LNCAP (cell line): Measurements from ENCODE around the gene WNK1.

ENCODE experiments used
- CTCF ChIP-seq: fragments of 450-650 bp; IDR thresholded peaks from 2 replicates; pipeline ENCODE4 v1.5.1; 2017; ENCODE audit warnings: mild to moderate bottlenecking

Gene WNK1

GRCh38 chr12:902581-902980 lies 150.2 kb downstream of the WNK1 start:
- no peak for TF ChIP-seq CTCF

DNA sequence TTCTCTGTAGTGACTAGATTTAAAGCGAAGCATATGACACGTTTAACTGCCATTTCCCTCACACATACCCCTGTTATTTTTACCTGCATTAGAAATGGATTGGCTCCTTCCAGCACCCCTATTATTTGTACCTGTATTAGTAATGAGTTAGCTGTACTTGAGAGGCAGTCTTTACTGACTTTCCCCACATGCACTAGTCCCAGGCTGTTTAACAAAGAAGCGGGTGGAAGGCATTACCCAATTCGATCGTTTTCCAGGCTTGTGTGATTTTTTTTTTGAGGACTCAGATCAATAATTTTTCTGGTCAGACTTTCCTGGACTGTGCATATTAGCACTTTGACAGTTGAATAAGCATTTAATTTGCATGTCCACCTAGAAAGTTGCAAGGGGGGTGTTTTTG lies 150.7 kb downstream of the WNK1 start:
- TF ChIP-seq CTCF, result no peak

- no peak for TF ChIP-seq CTCF
Observed at GRCh38 chr12:904010-904414, 151.6 kb downstream of the WNK1 start.

GRCh38 chr12:905261-906031 lies 153.1 kb downstream of the WNK1 start:
- TF ChIP-seq CTCF, result no peak

- no peak for TF ChIP-seq CTCF
Observed at GRCh38 chr12:906062-906585, 153.7 kb downstream of the WNK1 start.

DNA sequence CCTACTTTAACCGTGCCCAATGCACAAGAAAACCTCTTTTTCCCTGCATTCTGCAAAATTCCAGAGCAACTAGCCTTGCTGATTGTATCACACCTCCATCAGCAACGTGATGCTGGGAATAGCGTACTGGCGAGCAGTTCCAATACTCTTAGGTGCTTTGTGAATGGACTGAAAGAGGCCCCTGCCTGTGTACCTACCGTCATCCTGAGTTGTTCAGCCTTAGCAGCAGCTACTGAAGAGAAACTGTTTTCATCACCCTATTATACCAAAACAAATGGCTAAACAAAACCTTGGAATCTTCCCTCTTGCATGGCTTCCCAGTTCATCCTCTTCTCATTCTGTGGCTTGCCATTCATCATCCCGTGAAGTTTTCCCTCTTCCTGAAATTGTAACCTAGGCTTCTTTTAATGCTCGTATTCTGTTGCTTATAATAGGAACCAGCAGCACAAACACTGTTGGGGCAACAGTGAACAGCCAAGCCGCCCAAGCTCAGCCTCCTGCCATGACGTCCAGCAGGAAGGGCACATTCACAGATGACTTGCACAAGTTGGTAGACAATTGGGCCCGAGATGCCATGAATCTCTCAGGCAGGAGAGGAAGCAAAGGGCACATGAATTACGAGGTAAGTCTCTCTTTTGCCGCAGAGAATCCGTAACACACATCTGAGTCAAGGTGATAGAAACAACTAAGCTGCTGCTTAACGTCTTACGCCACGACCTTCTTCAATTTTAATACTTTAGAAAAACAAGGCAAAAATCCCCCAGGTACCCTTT lies 155.2 kb downstream of the WNK1 start:
- TF ChIP-seq CTCF, result no peak

- TF ChIP-seq CTCF, result no peak
Observed at GRCh38 chr12:909861-910260, 157.5 kb downstream of the WNK1 start.
